ENCODE measurements around the gene RNF212B.
A peak's percentile ranks its signal among the peaks of the same experiment; 100 is the strongest.

Gene RNF212B

DNA sequence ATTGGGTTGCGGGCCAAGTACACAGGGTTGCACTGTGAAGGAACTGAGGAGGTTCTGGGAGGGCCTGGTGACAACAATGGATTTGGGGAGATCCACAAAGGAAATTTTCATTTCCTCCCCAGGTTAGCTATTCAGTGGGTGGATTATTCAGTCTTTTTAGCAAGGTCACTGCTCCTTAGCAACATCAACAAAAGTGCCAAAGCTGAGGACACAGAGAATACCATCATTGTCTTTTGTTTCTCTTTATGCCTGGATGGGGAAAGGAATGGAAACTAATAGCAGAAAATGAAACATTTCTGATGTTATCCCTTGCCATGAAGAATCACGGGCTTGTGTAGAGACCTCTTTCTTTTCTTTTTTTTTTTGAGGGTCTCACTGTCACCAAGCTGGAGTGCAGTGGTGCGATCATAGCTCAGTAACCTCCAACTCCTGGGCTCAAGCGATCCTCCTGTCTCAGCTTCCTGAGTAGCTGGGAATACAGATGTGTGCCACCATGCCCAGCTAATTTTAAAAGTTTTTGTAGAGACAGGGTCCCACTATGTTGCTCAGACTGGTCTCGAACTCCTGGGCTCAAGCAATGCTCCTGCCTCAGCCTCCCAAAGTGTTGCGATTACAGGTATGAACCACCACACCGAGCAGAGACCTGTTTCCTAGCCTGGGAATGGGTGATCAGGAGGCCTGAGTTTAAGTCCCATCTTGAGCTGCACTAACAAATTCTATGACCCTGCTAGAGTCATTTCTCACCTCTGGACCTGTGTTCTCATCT lies 58.5 kb downstream of the RNF212B start:
- POLR2A ChIA-PET = interaction anchor here (0.5 to 1.3 kb wide), 3 partner anchors 10 to 330 kb away, joined by 3 to 6 read pairs (median 5); partner anchors contain the start of gene HOMEZ
- TF ChIP-seq ZNF544 (tag by site-specific recombination; IDR thresholded peaks at IDR 0.05) (no peak), ZNF37A (tag by site-specific recombination; IDR thresholded peaks at IDR 0.05) (no peak), KLF17 (tag by site-specific recombination; IDR thresholded peaks at IDR 0.05) (no peak), ZBTB8A (tag by site-specific recombination; IDR thresholded peaks at IDR 0.05) (no peak), ZNF292 (tag by site-specific recombination; IDR thresholded peaks at IDR 0.05; ENCODE audit: borderline replicate concordance, low read depth) (no peak)
- Histone ChIP-seq H3K4me1 (ENCODE audit: control insufficient read depth, insufficient read depth, low read length) (peaks cover 7% of the 10 kb centered on the region; the same call in 1 of the 2 replicates), H3K4me3 (ENCODE audit: low read depth, low read length) (no peak overlapping the region), H3K9me3 (ENCODE audit: control insufficient read depth, insufficient read depth, low read depth, low read length) (no peaks in the 10 kb centered on the region), H3K27ac (ENCODE audit: extremely low read depth, low read depth, low read length) (no peak overlapping the region), H3K36me3 (ENCODE audit: control insufficient read depth in 2 of 2, insufficient read depth in 1 of 2, low read length in 2 of 2) (peaks cover 4 to 24% of the 10 kb centered on the region in 2 experiments)
- CTCF ChIA-PET = interaction anchor here (0.7 to 1.7 kb wide), 5 partner anchors 10 to 231 kb away, joined by 3 to 8 read pairs (median 3); partner anchors contain the start of gene HOMEZ

- ChIA-PET POLR2A (interaction anchor here (1.1 to 2.1 kb wide), 3 partner anchors 9 to 25 kb away, joined by 3 to 8 read pairs (median 3); partner anchors contain the start of genes BCL2L2 and HOMEZ), CTCF (interaction anchor here (0.7 to 1.7 kb wide), 3 partner anchors 11 to 232 kb away, joined by 3 to 8 read pairs (median 3); partner anchors contain the start of gene HOMEZ)
- Histone ChIP-seq H3K27ac (ENCODE audit: extremely low read depth, low read depth, low read length) (no peak overlapping the region), H3K4me3 (ENCODE audit: low read depth, low read length) (no peak overlapping the region), H3K4me1 (ENCODE audit: control insufficient read depth, insufficient read depth, low read length) (peaks cover 7% of the 10 kb centered on the region; the same call in 1 of the 2 replicates), H3K9me3 (ENCODE audit: control insufficient read depth, insufficient read depth, low read depth, low read length) (no peaks in the 10 kb centered on the region), H3K36me3 (ENCODE audit: control insufficient read depth in 2 of 2, insufficient read depth in 1 of 2, low read length in 2 of 2) (peaks cover 4 to 24% of the 10 kb centered on the region in 2 experiments)
- no peak for TF ChIP-seq ZNF19 (tag by site-specific recombination; IDR thresholded peaks at IDR 0.05; ENCODE audit: low read depth)
- no peak for TF ChIP-seq ZNF777 (tag by site-specific recombination; IDR thresholded peaks at IDR 0.05; ENCODE audit: borderline replicate concordance)
Observed at GRCh38 chr14:23297096-23297495, 59.4 kb downstream of the RNF212B start.

- no peak overlapping the region for H3K27ac ChIP-seq (ENCODE audit: extremely low read depth, low read depth, low read length)
- ChIA-PET CTCF (interaction anchor here (0.8 to 1.7 kb wide), 4 partner anchors 11 to 176 kb away, joined by 3 to 8 read pairs (median 4); partner anchors contain the start of gene HOMEZ), POLR2A (interaction anchor here (1.1 to 2.1 kb wide), 3 partner anchors 8 to 25 kb away, joined by 3 to 8 read pairs (median 3); partner anchors contain the start of genes BCL2L2 and HOMEZ)
- TF ChIP-seq ZNF785 (tag by site-specific recombination; IDR thresholded peaks at IDR 0.05) (no peak), KLF8 (tag by site-specific recombination; IDR thresholded peaks at IDR 0.05) (no peak), ZNF184 (tag by site-specific recombination; IDR thresholded peaks at IDR 0.05) (no peak), SCRT2 (tag by site-specific recombination; IDR thresholded peaks at IDR 0.05) (peak; percentile 67)
- no peak overlapping the region for H3K4me3 ChIP-seq (ENCODE audit: low read depth, low read length)
- H3K4me1 ChIP-seq (ENCODE audit: control insufficient read depth, insufficient read depth, low read length) = peaks cover 7% of the 10 kb centered on the region; the same call in 1 of the 2 replicates
- H3K36me3 ChIP-seq (ENCODE audit: control insufficient read depth in 2 of 2, insufficient read depth in 1 of 2, low read length in 2 of 2) = peaks cover 4 to 24% of the 10 kb centered on the region in 2 experiments
- H3K9me3 ChIP-seq (ENCODE audit: control insufficient read depth, insufficient read depth, low read depth, low read length) = no peaks in the 10 kb centered on the region
Observed at GRCh38 chr14:23297611-23298277, 60.0 kb downstream of the RNF212B start.

DNA sequence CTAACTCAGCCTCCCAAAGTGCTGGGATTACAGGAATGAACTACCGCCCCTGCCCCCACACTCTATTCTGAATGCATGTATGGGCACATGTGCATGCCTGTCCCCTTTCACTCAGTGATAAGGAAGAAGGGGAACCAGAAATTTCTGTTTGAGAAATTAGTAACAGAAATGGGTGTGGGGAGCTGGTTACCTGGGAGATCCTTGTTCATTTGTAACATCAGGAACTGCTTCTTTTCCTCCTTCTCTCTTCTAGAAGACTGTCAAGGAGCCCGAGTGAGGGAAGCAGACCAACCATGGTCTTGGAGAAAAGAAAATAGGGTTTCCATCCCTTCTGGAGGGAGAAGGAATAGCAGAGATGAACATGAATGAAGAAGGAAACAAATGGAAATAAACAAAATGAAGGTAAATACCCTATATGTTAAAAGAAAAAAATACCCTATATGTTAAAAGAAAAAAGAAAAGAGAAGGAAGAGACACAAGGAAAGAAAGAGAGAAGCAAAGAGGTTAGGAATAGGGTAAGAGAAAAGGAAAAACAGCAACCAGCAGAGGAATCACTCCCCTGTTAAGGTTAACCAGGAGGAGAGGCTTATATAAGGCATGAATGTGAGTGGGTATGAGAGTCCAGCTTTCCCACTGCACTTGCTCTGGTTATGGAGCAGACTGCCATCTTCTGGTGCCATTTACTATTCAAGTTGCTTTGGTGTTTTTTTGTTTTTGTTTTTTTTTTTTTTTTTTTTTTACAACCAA lies 61.6 kb downstream of the RNF212B start:
- Histone ChIP-seq H3K4me1 (ENCODE audit: control insufficient read depth, insufficient read depth, low read length) (peaks cover 7% of the 10 kb centered on the region; the same call in 1 of the 2 replicates), H3K27ac (ENCODE audit: extremely low read depth, low read depth, low read length) (no peak overlapping the region), H3K36me3 (ENCODE audit: control insufficient read depth in 2 of 2, insufficient read depth in 1 of 2, low read length in 2 of 2) (peaks cover 4 to 24% of the 10 kb centered on the region in 2 experiments), H3K4me3 (ENCODE audit: low read depth, low read length) (no peak overlapping the region), H3K9me3 (ENCODE audit: control insufficient read depth, insufficient read depth, low read depth, low read length) (no peaks in the 10 kb centered on the region)
- CTCF ChIA-PET = interaction anchor here (0.8 to 3.3 kb wide), 4 partner anchors 30 to 178 kb away, joined by 4 to 11 read pairs (median 5); no protein-coding TSS in a partner anchor
- POLR2A ChIA-PET = interaction anchor here (2.1 kb wide), 1 partner anchor 13 kb away, joined by 8 read pairs; the partner anchor contains the start of gene HOMEZ
- TF ChIP-seq WT1 (tag by site-specific recombination; IDR thresholded peaks at IDR 0.05) (no peak), ZNF133 (tag by site-specific recombination; IDR thresholded peaks at IDR 0.05) (no peak), ZNF174 (tag by site-specific recombination; IDR thresholded peaks at IDR 0.05) (no peak), GLI2 (tag by site-specific recombination; IDR thresholded peaks at IDR 0.05; ENCODE audit: borderline replicate concordance, low read depth) (no peak), ZNF654 (tag by site-specific recombination; IDR thresholded peaks at IDR 0.05; ENCODE audit: low read depth) (peak; percentile 20; the same call in 1 of the 2 replicates), EGR2 (tag by site-specific recombination; IDR thresholded peaks at IDR 0.05; ENCODE audit: low read depth) (no peak), ZNF658 (tag by site-specific recombination; IDR thresholded peaks at IDR 0.05) (no peak), ZNF549 (tag by site-specific recombination; IDR thresholded peaks at IDR 0.05) (no peak), KLF8 (tag by site-specific recombination; IDR thresholded peaks at IDR 0.05) (no peak), ZNF610 (tag by site-specific recombination; IDR thresholded peaks at IDR 0.05; ENCODE audit: borderline replicate concordance) (no peak), ZNF660 (tag by site-specific recombination; IDR thresholded peaks at IDR 0.05) (no peak)
- TF ChIP-seq, protein P1, sequence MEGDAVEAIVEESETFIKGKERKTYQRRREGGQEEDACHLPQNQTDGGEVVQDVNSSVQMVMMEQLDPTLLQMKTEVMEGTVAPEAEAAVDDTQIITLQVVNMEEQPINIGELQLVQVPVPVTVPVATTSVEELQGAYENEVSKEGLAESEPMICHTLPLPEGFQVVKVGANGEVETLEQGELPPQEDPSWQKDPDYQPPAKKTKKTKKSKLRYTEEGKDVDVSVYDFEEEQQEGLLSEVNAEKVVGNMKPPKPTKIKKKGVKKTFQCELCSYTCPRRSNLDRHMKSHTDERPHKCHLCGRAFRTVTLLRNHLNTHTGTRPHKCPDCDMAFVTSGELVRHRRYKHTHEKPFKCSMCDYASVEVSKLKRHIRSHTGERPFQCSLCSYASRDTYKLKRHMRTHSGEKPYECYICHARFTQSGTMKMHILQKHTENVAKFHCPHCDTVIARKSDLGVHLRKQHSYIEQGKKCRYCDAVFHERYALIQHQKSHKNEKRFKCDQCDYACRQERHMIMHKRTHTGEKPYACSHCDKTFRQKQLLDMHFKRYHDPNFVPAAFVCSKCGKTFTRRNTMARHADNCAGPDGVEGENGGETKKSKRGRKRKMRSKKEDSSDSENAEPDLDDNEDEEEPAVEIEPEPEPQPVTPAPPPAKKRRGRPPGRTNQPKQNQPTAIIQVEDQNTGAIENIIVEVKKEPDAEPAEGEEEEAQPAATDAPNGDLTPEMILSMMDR (tag by site-specific recombination; IDR thresholded peaks at IDR 0.05) = peak; percentile 39; the same call in 1 of the 2 replicates

All from HEK293 (cell line).